Tibial nerve (tissue), 4 donors: ENCODE measurements around the gene MARCHF2. TPM values are rescaled to one million over a fixed set of nuclear protein-coding genes. Genes with fewer than 3 reads are reported as not detected.
A peak's percentile ranks its signal among the peaks of the same experiment; 100 is the strongest.

Experiments used
- DNase-seq, 2 donors: peaks; one replicate each; pipeline ENCODE4 v3.0.0-alpha.2; 2019; ENCODE audit warnings: low spot score in 2 of 2
- H3K27ac ChIP-seq, 4 donors: fragments of 200-600 bp; sonication (generic) in 3 of 4; one replicate each; pipeline ENCODE4 v1.5.1; 2017 to 2019; ENCODE audit warnings: mild to moderate bottlenecking in 1 of 4
- H3K27me3 ChIP-seq, 2 donors: fragments of 200-600 bp; sonication (generic) in 1 of 2; one replicate each; pipeline versions ENCODE4 v1.5.1 to v1.6.0; 2017 to 2019
- H3K36me3 ChIP-seq, 3 donors: fragments of 200-600 bp; sonication (generic); one replicate each; pipeline ENCODE4 v1.5.1; 2018 to 2019
- H3K4me1 ChIP-seq, 4 donors: fragments of 200-600 bp; sonication (generic) in 3 of 4; one replicate each; pipeline ENCODE4 v1.5.1; 2017 to 2019
- H3K4me3 ChIP-seq, 4 donors: fragments of 200-600 bp; sonication (generic) in 3 of 4; one replicate each; pipeline ENCODE4 v1.5.1; 2017 to 2019; ENCODE audit warnings: mild to moderate bottlenecking in 1 of 4, moderate library complexity in 1 of 4
- H3K9me3 ChIP-seq, 4 donors: fragments of 200-600 bp; sonication (generic) in 3 of 4; one replicate each; pipeline ENCODE4 v1.5.1; 2017 to 2019
- EP300 ChIP-seq, 2 donors: sonication (generic); formaldehyde crosslinking; IDR thresholded peaks; one replicate each; pipeline ENCODE4 v1.6.1; 2017; ENCODE audit warnings: antibody characterized with exemption in 2 of 2, mild to moderate bottlenecking in 1 of 2
- POLR2A ChIP-seq, 2 donors: fragments of 450-650 bp; IDR thresholded peaks; one replicate each; pipeline ENCODE4 v1.6.1; 2017; ENCODE audit warnings: antibody characterized with exemption in 2 of 2, mild to moderate bottlenecking in 2 of 2, moderate library complexity in 2 of 2
- WGBS, 2 donors: methylation state at CpG; one replicate each; pipeline ENCODE4 v1.1.5; 2018; 5-methylcytosine and 5-hydroxymethylcytosine counted together
- total RNA-seq, 4 donors: library from RNA; depleted of rRNA; stranded (reverse); fragments of >200 nt; gene quantifications; one replicate each; pipeline ENCODE4 v1.1.0, GENCODE V29; 2016
- TF ChIP-seq, protein P1 (sequence below), 5 experiments: fragments of 200-600 bp in 3 of 5; fragments of 450-650 bp in 2 of 5; sonication (generic) in 3 of 5; IDR thresholded peaks; one replicate each; pipeline ENCODE4 v1.5.1; 2016 to 2019; ENCODE audit warnings: antibody characterized with exemption in 5 of 5, mild to moderate bottlenecking in 3 of 5, moderate library complexity in 2 of 5

The MARCHF2 gene, protein sequence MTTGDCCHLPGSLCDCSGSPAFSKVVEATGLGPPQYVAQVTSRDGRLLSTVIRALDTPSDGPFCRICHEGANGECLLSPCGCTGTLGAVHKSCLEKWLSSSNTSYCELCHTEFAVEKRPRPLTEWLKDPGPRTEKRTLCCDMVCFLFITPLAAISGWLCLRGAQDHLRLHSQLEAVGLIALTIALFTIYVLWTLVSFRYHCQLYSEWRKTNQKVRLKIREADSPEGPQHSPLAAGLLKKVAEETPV
- 100 to 1,000 TPM; 149 to 242 (median 184) TPM for total RNA-seq

DNA sequence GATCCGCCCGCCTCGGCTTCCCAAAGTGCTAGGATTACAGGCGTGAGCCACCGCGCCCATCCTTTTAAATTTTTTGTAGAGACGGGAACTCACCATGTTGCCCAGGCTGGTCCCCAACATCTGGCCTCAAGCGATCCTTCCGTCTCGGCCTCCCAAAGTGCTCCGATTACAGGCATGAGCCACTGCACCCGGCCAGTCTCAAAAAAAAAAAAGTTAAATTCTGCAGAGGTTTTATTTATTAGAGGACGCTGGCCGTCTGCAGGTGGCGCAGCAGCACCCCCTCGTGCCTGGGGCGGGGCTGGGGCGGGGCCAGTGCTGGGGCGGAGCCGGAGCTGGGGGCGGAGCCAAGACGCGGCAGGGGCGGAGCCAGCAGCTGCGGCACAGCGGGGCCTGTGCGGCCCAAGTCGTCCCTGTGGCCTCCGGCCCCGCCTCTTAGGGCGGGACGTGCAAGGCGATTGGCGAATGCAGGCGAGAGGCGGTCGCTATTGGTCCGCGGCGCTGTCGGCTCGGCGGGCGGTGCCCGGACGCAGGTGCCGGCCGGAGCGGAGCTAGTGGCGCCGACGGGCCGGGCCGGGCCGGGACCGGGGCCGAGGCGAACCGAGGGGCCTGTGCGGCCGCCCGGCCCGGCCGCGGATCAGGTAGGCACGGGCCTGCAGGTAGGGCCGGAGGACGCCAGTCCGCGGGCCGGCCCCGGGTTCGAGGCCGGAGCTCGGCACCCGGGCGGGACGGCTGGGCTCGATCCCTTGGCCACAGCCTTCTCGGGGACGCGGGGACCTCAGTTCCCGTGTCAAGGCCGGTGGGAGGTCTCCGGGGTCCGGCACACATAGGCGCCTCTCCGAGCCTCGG is at the start of gene MARCHF2:
Gene MARCHF2, plus strand, starts transcription at position 523 of the 846 bp plus-strand sequence. CDS start 8,536 bp downstream, outside the sequence.
- no peaks in the 10 kb centered on the region for H3K9me3 ChIP-seq
- H3K27ac ChIP-seq, result peak within 1 kb of the TSS in 3 of 4 donors; percentile 45 to 82 (median 74)
- H3K27me3 ChIP-seq, result no peaks in the 10 kb centered on the region
- peaks cover 0 to 28% (median 10%) of the 10 kb centered on the region in 4 donors for H3K4me1 ChIP-seq
- peak; percentile 29 to 34 for TF ChIP-seq EP300 (IDR thresholded peaks at IDR 0.05)
- peak; percentile 35 to 58 for TF ChIP-seq POLR2A (IDR thresholded peaks at IDR 0.05)
- TF ChIP-seq, protein P1, sequence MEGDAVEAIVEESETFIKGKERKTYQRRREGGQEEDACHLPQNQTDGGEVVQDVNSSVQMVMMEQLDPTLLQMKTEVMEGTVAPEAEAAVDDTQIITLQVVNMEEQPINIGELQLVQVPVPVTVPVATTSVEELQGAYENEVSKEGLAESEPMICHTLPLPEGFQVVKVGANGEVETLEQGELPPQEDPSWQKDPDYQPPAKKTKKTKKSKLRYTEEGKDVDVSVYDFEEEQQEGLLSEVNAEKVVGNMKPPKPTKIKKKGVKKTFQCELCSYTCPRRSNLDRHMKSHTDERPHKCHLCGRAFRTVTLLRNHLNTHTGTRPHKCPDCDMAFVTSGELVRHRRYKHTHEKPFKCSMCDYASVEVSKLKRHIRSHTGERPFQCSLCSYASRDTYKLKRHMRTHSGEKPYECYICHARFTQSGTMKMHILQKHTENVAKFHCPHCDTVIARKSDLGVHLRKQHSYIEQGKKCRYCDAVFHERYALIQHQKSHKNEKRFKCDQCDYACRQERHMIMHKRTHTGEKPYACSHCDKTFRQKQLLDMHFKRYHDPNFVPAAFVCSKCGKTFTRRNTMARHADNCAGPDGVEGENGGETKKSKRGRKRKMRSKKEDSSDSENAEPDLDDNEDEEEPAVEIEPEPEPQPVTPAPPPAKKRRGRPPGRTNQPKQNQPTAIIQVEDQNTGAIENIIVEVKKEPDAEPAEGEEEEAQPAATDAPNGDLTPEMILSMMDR (IDR thresholded peaks at IDR 0.05), result peak; percentile 59 to 92 (median 76)
- H3K36me3 ChIP-seq, result no peaks in the 10 kb centered on the region
- peak within 1 kb of the TSS; percentile 75 to 98 (median 80) for H3K4me3 ChIP-seq
- DNase-seq, result peak; percentile 89 to 94
- 7 to 9% methylated on average over 41 to 56 of the region's 89 CpGs for WGBS, 2 donors

DNA sequence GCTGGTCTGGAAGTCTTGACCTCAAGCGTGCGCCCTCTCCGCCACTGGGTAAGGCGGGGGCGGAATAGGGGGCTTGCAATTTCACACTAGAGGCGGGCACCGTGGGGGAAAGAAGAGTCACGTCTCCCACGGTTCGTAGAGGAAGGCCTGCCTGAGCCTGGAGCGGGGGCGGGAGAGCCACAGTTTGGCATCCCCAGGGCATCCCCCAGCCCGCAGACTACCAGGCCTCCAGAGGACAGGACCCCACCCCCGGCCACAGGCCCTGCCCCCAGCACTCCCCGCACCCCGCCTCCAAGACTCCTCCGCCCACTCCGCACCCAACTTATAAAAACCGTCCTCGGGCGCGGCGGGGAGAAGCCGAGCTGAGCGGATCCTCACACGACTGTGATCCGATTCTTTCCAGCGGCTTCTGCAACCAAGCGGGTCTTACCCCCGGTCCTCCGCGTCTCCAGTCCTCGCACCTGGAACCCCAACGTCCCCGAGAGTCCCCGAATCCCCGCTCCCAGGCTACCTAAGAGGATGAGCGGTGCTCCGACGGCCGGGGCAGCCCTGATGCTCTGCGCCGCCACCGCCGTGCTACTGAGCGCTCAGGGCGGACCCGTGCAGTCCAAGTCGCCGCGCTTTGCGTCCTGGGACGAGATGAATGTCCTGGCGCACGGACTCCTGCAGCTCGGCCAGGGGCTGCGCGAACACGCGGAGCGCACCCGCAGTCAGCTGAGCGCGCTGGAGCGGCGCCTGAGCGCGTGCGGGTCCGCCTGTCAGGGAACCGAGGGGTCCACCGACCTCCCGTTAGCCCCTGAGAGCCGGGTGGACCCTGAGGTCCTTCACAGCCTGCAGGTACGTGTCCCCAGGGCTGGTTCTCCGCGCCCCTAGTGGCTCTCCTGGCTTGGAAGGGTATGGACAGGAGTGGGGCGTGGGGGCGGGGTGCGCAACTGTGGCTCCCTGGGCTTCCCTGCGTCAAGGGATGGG is 49.0 kb upstream of the MARCHF2 start, which contains the start of gene ANGPTL4:
Gene ANGPTL4, plus strand, starts transcription at position 353 of the 969 bp plus-strand sequence. Its CDS starts 167 bp downstream, at position 520.
- Histone ChIP-seq H3K4me3 (peak within 1 kb of the TSS; percentile 47 to 88 (median 62)), H3K4me1 (peaks cover 0 to 79% (median 59%) of the 10 kb centered on the region in 4 donors), H3K36me3 (no peaks in the 10 kb centered on the region), H3K27me3 (no peaks in the 10 kb centered on the region), H3K9me3 (no peaks in the 10 kb centered on the region), H3K27ac (peak within 1 kb of the TSS; percentile 41 to 93 (median 78))
- WGBS, 2 donors, result 0 to 1% methylated on average over 38 to 79 of the region's 81 CpGs
- TF ChIP-seq POLR2A (IDR thresholded peaks at IDR 0.05), result peak; percentile 64 to 67
- TF ChIP-seq, protein P1 (IDR thresholded peaks at IDR 0.05), result peak in 1 of 5 experiments; percentile 25
- TF ChIP-seq EP300 (IDR thresholded peaks at IDR 0.05), result peak in 1 of 2 donors; percentile 76
- DNase-seq, result peak; percentile 71 to 75

DNA sequence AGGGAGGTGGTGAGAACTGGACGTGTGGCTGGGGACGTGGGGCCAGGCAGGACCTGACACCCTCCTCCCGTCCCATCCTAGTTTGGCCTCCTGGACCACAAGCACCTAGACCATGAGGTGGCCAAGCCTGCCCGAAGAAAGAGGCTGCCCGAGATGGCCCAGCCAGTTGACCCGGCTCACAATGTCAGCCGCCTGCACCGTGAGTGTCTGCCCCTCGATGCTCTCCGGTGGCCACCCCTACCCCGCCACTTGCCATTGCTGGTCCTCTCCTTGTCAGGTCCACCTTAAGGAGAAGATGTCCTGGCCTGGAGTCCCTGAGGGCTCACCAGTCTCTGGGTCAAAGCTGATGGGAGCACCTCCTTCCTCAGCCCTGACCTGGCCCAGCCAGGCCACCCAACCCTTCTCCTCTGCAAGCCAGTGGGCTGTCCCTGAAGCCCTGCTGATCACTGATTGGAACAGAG is 47.0 kb upstream of the MARCHF2 start:
- Histone ChIP-seq H3K27ac (peak overlapping the region in 2 of 4 donors; percentile 85 to 93), H3K36me3 (peaks cover 0 to 1% (median 0%) of the 10 kb centered on the region in 3 donors), H3K27me3 (no peaks in the 10 kb centered on the region), H3K4me1 (peaks cover 0 to 94% (median 66%) of the 10 kb centered on the region in 4 donors), H3K9me3 (no peaks in the 10 kb centered on the region), H3K4me3 (peak overlapping the region in 2 of 4 donors; percentile 65 to 88)
- 89 to 97% methylated on average over 11 of the region's 11 CpGs for WGBS, 2 donors
- DNase-seq, result no peak
- TF ChIP-seq POLR2A (IDR thresholded peaks at IDR 0.05) (no peak), EP300 (IDR thresholded peaks at IDR 0.05) (no peak)
- TF ChIP-seq, protein P1 (IDR thresholded peaks at IDR 0.05), result no peak

DNA sequence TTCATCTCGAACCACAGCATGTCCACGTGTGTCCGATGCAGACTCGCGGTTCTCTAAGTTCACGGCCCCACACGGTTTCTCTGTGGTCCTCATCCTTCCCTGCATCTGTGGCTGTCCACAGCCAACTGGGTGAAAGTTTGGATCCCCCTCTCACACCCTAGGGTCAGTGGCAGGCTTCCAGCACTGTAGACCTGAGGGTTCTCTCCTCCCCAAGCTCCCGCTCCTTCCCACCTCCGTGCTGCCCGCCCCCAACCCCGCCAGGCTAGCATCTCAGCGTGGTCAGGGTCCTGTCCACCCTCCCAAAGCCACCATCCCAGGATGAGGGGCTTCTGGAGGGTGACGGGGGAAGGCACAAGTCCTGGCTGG is 46.2 kb upstream of the MARCHF2 start:
- peak overlapping the region; percentile 6 to 93 (median 71) for H3K27ac ChIP-seq
- peaks cover 0 to 94% (median 60%) of the 10 kb centered on the region in 4 donors for H3K4me1 ChIP-seq
- no peaks in the 10 kb centered on the region for H3K27me3 ChIP-seq
- no peak for TF ChIP-seq POLR2A (IDR thresholded peaks at IDR 0.05)
- TF ChIP-seq, protein P1 (IDR thresholded peaks at IDR 0.05), result no peak
- TF ChIP-seq EP300 (IDR thresholded peaks at IDR 0.05), result no peak
- WGBS, 2 donors, result 29 to 37% methylated on average over 13 of the region's 13 CpGs
- H3K4me3 ChIP-seq, result peak overlapping the region in 2 of 4 donors; percentile 65 to 88
- no peaks in the 10 kb centered on the region for H3K9me3 ChIP-seq
- H3K36me3 ChIP-seq, result peaks cover 0 to 6% (median 0%) of the 10 kb centered on the region in 3 donors
- no peak for DNase-seq
